Neural cell (in vitro differentiated cells): Measurements from ENCODE around the gene ACVR1.

Experiments
- CTCF ChIP-seq: fragments of 450-650 bp; IDR thresholded peaks from 2 replicates; pipeline ENCODE4 v1.5.1; 2014; ENCODE audit warnings: antibody characterized with exemption, mild to moderate bottlenecking, moderate library complexity; ENCODE audit not compliant: poor library complexity, severe bottlenecking
- EP300 ChIP-seq: fragments of 450-650 bp; conservative IDR thresholded peaks from 2 replicates; pipeline ENCODE4 v1.6.1; 2014; ENCODE audit warnings: antibody characterized with exemption, mild to moderate bottlenecking, moderate library complexity; ENCODE audit not compliant: poor library complexity, severe bottlenecking
- EZH2 ChIP-seq: fragments of 200-600, 300-800 bp; shearing (Covaris generic), sonication (generic); IDR thresholded peaks from 2 replicates; pipeline ENCODE4 v1.6.1; 2014; ENCODE audit warnings: antibody characterized with exemption, low read length, borderline replicate concordance, mild to moderate bottlenecking; ENCODE audit not compliant: insufficient read depth, poor library complexity, severe bottlenecking
- TAF1 ChIP-seq: IDR thresholded peaks from 2 replicates; pipeline ENCODE4 v1.6.1; 2012; ENCODE audit warnings: low read depth
- TF ChIP-seq, protein P1 (sequence below): IDR thresholded peaks from 2 replicates; pipeline ENCODE4 v1.6.1; 2012; ENCODE audit warnings: borderline replicate concordance

DNA sequence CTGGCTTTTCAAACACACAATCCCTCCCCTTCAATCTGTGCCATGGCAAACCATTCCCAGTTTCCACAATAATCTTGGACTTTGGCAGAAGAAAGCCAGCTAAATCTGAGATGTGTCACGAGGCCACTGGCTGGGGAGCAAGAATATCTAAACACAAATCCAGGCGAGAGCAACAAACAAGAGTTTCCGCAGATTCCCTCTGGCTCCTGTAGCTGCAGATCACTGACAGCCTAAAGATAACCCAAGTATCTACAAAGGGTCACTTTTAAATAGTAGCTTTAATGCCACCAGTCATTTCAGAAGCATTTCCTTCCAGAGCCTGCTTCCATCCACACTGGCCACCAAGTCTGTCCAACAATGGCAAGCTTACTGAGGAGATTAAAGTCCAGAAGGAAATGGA is 86.9 kb downstream of the ACVR1 start:
- no peak for TF ChIP-seq CTCF
- no peak for TF ChIP-seq EP300
- no peak for TF ChIP-seq EZH2
- TF ChIP-seq, protein P1, sequence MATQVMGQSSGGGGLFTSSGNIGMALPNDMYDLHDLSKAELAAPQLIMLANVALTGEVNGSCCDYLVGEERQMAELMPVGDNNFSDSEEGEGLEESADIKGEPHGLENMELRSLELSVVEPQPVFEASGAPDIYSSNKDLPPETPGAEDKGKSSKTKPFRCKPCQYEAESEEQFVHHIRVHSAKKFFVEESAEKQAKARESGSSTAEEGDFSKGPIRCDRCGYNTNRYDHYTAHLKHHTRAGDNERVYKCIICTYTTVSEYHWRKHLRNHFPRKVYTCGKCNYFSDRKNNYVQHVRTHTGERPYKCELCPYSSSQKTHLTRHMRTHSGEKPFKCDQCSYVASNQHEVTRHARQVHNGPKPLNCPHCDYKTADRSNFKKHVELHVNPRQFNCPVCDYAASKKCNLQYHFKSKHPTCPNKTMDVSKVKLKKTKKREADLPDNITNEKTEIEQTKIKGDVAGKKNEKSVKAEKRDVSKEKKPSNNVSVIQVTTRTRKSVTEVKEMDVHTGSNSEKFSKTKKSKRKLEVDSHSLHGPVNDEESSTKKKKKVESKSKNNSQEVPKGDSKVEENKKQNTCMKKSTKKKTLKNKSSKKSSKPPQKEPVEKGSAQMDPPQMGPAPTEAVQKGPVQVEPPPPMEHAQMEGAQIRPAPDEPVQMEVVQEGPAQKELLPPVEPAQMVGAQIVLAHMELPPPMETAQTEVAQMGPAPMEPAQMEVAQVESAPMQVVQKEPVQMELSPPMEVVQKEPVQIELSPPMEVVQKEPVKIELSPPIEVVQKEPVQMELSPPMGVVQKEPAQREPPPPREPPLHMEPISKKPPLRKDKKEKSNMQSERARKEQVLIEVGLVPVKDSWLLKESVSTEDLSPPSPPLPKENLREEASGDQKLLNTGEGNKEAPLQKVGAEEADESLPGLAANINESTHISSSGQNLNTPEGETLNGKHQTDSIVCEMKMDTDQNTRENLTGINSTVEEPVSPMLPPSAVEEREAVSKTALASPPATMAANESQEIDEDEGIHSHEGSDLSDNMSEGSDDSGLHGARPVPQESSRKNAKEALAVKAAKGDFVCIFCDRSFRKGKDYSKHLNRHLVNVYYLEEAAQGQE = no peak
- no peak for TF ChIP-seq TAF1
